SH-SY5Y (cell line): Measurements from ENCODE around the gene IMMP2L.

Experiments
- GATA2 ChIP-seq: IDR thresholded peaks from 2 replicates; pipeline ENCODE4 v1.6.1; 2011; ENCODE audit warnings: mild to moderate bottlenecking, low read depth, low read length
- GATA3 ChIP-seq: IDR thresholded peaks from 2 replicates; pipeline ENCODE4 v1.6.1; 2011; ENCODE audit warnings: low read depth, mild to moderate bottlenecking, low read length, moderate library complexity

IMMP2L gene

DNA sequence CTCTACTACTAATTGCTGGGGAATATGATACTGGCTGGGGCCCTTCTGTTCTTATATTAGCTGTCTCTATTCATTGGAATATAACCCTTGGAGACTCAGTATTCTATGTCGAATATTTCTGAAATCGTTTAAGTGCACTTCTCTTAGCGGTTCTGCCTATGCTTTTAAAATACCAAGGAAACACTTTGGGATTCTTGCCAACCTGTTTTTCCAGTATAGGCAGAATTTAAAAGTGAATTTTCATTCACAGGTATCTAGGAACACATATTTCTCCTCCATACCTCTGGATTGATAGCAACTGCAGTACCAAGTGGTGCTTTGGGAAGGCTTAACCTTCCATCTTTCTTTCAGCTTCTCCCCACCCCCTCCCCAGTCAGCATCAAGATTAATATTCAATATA is 841.7 kb downstream of the IMMP2L start:
- TF ChIP-seq GATA2: no peak
- TF ChIP-seq GATA3: no peak

DNA sequence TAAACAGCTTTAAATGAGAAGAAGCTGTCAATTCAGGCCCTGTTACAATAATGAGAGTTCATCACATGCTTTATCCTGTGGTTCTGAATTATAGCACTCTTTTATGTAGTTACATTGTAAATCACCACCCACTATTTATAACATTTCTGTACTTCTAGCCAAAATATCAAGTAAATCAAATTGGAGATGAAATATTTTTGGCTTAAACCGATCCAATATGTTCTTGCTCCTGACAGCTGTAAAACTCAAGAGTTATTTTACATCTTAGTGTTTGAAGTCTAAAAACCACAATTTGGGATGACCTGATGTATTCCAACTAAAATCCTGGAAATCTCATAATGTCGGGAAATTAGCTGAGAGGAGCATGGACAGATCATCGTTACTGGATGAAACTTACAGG is 842.6 kb downstream of the IMMP2L start:
- TF ChIP-seq GATA3 (no peak), GATA2 (no peak)

DNA sequence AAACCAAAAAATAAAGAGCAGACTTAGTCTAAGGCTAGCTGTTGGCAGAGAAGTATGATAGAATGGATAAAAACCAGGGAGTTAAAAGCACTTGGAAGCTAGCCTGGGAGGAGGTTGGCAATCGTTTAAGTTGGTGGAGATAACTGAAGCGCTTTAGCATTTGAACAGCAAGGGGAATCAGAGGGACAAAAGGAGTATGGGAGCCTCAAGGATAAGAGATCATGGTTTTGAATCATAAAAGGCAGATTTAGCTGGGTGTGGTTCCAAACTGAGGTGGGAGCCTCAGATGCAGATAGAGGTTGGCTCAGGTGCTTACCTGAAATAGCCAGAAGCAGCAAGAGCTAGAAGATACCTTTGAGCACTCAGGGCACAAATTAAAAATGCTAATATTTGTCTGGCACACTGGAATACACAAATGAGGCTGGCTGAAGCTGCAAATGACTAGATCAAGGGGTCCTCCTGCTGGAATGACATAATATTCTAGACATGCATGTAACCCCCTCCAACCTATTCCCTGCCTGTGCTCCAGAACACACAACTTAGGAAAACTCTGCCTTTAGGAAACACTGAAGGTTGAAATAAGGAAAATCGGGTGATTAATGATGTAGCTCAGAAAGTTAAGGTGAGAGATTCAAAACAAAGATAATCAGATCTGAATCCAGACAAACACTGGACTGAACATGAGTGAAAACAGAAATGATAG is 843.6 kb downstream of the IMMP2L start:
- no peak for TF ChIP-seq GATA3
- no peak for TF ChIP-seq GATA2

DNA sequence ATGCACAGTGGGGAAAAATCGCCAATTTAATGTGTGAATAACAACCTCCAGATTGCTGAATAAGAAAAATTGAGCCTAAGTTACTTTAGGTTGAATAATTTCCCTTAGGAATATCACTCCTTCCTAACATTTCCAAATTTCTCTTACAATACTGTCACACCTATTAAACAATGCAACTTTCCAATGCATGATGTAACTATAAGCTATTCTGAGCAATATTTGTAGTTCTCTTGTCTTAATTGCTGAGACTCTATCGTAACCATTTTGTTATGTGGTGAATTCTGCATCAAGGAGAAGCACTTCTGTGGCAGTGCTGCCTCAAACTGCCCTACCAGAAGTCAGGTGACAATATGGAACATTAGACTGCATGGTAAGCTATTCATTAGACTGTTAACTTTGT is 858.1 kb downstream of the IMMP2L start:
- TF ChIP-seq GATA2: no peak
- TF ChIP-seq GATA3: no peak

DNA sequence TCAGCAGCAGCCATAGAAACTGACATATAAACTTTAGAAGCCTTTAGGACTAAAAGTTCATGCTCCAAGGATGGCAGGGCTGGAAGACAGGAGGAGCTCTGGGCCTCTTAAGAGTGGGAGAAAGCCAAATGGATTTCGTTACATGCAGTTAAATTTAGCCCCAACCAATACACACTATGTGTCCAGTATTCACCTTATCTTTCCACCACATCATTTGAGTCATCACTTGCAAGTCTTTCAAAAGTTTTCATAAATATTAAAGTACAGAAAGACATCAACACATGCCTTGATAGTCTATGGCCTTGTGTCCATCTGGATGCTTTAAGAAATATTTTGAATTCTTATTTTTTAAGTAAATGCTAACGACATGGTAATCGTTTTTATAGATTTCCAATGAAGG is 863.7 kb downstream of the IMMP2L start:
- TF ChIP-seq GATA2 (no peak), GATA3 (no peak)

DNA sequence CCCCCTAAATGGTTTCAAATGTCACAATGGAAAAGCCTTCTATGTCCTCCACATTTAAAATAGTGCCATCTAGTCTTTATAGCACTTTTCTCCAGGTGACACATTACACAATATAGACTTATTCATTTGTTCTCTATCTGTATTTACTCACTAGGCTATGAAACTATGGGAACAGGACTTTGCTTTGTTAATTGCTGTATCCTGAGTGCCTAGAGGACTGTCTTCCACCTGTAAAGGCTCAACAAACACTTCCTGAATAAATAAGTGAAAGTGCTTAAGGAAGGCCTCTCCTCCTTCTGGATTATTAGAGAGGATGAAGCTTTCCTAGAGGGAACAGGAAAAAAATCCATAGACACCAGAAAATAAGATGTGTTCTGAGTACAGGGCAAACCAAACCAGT is 868.9 kb downstream of the IMMP2L start:
- TF ChIP-seq GATA3: no peak

DNA sequence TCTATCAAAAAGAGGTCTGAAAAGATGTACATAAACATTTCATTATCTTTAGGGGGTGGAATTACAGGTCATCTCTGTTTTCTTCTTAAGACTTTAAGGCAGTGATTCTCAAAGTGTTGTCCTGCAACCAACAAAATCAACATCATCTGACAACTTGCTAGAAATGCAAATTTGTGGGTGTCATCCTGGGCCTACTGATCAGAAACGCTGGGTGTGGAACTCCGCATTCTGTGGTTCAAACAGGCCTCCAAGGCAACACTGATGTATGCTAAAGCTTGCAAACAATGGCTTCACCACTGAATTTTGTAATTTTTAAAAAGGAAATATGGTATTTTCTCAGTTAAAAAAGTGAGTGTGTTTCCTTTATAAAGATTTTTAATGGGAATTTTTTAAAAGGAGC is 873.4 kb downstream of the IMMP2L start:
- TF ChIP-seq GATA3 (no peak), GATA2 (no peak)

DNA sequence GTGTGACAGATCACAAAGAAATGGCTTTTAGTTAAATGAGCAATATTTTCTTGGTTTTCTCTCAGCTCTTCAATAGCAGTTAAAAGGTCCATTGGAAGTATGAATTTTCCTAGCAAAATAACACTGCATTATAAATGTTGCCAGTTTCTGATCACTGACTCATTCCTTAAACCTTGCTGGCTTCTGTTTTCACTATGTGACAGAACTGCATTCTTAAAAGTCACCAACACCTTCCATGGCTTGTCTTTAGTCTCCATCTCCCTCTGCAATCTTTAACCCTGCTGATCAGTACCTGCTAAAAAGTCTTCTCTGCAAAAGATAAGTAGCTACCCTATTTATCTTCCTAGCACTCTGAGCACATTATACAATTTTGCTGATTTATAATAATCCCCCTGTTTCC is 876.4 kb downstream of the IMMP2L start:
- no peak for TF ChIP-seq GATA3
- TF ChIP-seq GATA2: no peak

DNA sequence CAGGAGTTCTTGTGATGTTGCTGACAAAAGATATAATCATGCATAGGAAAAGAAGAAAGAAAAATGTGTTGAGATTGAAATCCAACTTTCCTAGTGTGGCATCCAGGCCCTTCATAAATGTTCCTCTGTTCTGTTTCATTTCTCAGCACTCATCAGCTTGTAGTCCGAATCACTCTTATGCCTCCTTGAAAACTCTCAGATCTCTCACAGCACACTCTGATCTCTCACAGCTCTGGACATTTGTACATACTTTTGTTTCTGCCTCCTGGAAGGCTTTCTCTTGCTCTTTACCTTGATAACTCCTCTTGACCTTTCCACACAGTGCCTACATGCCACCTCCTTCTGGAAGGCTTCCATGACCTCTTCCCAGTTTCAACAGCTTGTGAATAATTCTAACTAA is 880.4 kb downstream of the IMMP2L start:
- TF ChIP-seq GATA3 (no peak), GATA2 (no peak)

DNA sequence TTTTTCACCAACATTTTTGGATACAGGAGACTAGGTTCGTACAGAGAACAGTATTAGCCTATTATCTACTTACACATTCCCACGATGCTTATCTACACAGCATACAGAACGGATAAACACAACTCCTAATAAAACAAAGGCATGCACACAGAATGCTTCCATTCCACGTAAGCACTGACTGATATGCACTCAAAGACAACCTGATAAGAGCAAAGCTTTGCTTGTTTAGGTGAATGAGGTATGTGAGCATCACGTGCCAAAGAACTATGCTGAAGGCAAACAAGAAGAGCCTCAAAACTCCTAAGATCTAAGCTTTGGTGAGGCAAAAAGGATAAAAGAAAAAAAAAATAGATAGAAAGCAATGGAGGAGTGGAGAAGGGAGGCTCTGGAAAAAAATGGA is 884.9 kb downstream of the IMMP2L start:
- TF ChIP-seq GATA3 (no peak), GATA2 (no peak)

DNA sequence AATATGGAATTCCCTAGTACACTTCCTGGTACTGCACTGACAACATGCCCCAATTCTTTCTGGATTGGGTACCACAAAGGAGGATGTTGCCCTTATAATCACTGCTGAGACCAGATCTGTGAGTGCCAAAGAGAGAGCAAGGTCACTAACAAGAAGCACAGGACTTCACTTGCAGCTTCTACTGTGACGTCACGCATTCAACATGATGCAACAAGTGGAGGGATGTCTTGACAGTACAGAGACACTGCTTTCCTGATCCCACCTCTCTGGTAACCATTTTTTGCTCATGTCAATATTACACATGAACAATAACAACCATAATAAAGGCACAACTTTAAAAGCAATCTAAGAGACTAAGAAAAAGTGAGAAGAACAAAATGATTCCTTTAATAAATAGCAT is 885.5 kb downstream of the IMMP2L start:
- TF ChIP-seq GATA3 (no peak), GATA2 (no peak)

DNA sequence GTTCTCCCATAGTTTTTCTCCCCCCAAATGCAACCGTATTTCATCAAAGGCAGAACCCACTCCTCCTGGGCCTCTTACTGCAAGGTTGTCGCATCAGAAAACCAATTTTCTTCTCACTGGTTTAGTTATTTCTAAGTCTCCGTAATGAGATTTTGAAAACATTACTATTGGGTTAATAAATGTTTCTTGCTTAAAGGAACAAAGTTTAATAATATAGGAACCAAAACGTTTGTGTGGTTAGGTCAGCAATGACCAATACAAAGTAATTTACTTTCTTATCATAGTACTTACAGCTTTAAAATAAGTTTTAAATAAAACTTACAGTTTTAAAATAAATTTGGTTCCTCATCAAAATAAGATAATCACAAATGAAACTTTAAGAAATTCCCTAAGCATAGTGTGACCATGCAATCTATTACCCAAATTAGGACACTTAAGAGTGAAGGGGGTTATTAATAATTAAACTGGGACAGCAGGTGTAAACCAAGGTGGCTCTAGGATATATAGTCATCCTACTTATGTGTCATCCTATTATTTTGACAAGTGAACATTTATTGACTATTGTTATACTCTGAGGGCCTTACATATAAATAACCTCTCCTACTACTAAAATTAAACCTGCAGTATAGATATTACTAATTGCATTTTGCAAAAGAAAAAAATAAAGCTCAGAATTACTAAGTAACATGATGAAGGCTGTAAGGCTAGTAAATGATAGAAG is 886.7 kb downstream of the IMMP2L start:
- no peak for TF ChIP-seq GATA3
- no peak for TF ChIP-seq GATA2

DNA sequence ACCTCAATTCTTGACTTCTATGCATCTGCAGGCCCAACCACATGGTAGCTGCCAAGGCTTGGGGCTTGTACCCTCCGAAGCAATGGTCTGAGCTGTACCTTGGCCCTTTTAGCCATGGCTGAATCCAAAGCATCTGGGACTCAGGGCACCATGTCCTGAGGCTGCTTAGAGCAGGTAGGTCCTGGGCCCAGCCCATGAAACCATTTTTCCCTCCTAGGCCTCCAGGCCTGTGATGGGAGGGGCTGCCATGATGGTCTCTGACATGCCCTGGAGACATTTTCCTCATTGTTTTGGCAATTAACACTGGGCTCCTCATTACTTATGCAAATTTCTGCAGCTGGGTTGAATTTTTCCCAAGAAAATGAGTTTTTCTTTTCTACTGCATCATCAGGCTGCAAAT is 889.1 kb downstream of the IMMP2L start:
- TF ChIP-seq GATA3 (no peak), GATA2 (no peak)

DNA sequence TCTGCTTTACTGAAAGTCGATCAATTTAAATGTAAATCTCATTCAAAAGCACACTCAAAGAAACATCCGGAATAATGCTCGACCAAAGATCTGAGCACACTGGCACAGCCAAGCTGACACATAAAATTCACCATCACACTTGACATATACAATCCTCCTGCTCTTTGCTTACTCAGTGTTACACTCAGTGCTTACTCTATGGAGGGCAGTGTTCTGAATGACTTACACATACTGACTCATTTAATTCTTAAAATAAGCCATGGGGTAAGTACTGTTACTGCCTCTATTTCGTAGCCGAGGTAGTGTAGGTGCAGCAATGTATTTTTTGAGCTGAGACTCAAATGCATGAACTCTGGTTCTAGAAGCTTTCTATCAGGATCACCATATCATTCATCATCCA is 892.9 kb downstream of the IMMP2L start:
- TF ChIP-seq GATA3 (no peak), GATA2 (no peak)

DNA sequence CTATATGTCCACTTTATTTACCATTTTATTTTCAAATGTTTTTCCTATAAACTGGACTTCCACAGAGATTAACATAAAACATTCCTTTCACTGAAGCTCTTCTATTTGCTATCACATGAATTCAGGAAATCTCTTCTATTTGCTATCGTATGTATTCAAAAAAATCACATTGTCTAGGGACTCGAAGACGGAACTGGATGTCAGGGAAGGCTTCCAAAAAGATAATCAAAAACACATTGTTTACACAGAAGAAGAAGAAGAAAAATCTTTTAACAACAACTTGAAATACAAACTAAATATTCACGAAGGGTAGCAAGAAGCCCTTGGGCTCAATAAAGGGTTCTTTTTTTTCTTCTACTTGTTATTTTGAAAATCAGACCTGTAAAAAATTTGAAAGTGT is 897.5 kb downstream of the IMMP2L start:
- no peak for TF ChIP-seq GATA3
- TF ChIP-seq GATA2: no peak

DNA sequence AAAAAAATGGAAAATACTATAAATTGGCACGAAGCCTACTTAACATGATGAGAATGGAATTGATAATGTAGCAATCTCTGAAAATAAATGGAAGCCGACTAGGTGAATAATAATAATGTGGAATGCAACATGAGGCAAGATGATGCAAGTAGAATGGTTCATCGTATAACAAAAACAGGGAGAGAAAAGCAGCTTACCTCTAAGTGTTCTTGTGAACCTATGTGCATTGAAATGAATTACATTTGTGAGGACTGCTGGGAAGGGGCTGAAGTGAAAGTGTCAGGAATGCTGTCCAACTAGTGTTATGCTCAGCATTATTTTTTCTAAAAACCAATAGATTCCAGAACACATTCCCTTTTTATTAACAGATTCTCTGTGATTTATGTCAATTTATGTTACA is 912.0 kb downstream of the IMMP2L start:
- TF ChIP-seq GATA3 (no peak), GATA2 (no peak)

DNA sequence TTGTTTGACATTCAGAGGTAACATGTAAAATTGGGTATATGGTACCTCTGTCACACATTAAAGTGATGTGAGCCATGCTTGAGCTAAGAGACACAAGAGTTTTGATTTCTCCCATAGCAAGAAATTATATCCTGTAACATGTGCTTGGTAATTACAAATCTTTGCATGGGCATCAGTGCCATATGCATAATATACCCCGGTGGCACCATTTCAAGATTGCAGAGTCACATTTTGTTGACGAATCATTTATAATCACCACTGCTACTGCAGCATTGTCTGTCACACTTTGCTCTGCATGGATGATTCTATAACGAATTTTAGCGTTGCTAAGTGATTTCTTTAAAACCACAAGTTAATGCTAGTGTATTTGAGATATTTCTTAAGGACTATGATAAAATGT is 915.0 kb downstream of the IMMP2L start:
- TF ChIP-seq GATA3 (no peak), GATA2 (no peak)
